HG03460 (cell line): Measurements from ENCODE around the gene CLCN2.

Source experiments
- ATAC-seq: cut with Tn5 transposase; IDR thresholded peaks from one replicate; pipeline ENCODE4 v1.9.1; 2021; ENCODE audit not compliant: unreplicated experiment

Gene CLCN2

GRCh38 chr3:184332370-184333090 is 28.9 kb downstream of the CLCN2 start:
- no peak for ATAC-seq

DNA sequence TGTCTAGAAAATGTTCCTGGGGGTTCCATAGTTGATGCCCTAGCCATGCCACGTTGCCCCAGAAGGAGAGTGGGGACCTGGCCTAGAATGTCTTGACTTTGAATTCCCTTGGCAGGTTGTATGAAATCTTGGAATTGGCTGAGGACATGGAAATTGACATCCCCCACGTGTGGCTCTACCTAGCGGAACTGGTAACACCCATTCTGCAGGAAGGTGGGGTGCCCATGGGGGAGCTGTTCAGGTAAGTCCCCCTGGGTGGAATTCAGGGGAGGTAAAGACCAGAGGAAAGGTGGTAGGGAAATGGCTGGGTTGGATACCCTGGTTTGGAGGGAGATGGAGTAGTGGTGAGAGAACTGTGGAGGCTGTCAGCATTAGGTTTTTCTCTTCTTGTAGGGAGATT is 32.9 kb downstream of the CLCN2 start:
- no peak for ATAC-seq

DNA sequence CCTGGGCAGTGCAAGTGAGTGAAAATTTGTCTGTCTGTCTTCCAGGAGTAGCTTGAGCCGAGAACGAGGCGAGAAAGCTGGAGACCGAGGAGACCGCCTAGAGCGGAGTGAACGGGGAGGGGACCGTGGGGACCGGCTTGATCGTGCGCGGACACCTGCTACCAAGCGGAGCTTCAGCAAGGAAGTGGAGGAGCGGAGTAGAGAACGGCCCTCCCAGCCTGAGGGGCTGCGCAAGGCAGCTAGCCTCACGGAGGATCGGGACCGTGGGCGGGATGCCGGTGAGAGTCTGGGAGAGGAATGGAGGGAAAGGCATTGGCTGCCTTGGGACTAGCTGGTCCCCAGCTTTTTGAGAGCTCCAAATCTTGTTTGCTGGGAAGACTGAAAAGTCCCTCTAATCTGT is 34.2 kb downstream of the CLCN2 start:
- ATAC-seq = no peak

GRCh38 chr3:184325715-184326369 is 35.6 kb downstream of the CLCN2 start:
- no peak for ATAC-seq

DNA sequence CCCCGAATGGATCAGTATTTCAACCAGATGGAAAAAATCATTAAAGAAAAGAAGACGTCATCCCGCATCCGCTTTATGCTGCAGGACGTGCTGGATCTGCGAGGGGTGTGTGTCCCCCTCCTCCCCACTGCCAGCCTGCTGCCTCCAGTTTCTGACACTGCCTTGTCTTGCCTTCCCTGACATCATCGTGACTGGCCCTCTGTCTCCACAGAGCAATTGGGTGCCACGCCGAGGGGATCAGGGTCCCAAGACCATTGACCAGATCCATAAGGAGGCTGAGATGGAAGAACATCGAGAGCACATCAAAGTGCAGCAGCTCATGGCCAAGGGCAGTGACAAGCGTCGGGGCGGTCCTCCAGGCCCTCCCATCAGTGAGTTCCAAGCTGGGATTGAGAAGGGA is 36.1 kb downstream of the CLCN2 start:
- no peak for ATAC-seq

DNA sequence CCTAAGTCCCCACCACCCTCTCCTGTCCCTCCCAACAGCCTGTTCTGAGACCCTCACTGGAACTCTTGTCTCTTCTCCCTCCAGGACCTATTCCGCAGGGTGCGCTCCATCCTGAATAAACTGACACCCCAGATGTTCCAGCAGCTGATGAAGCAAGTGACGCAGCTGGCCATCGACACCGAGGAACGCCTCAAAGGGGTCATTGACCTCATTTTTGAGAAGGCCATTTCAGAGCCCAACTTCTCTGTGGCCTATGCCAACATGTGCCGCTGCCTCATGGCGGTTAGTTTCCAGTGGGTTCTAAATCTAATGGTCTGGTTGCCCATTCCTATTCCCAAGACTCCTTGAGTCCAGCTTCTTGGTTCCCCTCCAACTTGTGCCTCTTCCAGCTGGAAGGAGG is 37.7 kb downstream of the CLCN2 start:
- no peak for ATAC-seq

- no peak for ATAC-seq
Observed at GRCh38 chr3:184322731-184323487, 38.5 kb downstream of the CLCN2 start.

GRCh38 chr3:184321666-184322065 is 39.7 kb downstream of the CLCN2 start:
- no peak for ATAC-seq

DNA sequence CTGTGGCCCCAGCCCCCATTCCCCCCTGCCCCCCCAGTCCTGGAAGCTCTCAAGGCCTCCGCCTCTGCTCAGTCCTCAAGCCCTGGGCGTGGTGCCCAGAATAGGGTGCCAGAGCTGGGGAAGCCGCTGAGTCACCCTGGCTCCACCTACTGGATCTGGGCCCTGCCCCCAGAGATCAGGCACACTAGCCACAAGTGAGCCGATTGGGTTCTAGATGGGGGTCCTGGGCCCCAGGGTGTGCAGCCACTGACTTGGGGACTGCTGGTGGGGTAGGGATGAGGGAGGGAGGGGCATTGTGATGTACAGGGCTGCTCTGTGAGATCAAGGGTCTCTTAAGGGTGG is 41.3 kb downstream of the CLCN2 start:
- ATAC-seq = no peak

DNA sequence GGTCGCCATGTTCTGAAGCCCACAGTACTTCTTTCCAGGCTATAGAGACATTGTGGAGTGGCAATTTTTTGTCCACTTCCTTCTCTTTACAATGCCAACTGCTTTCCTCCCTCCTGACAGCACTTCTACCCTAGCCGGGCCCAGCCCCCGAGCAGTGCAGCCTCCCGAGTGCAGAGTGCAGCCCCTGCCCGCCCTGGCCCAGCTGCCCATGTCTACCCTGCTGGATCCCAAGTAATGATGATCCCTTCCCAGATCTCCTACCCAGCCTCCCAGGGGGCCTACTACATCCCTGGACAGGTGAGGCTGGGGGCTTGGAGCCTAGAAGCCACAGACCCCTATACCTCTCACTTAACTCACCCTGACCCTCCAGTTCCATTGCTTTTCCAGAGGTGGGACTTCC is 44.2 kb downstream of the CLCN2 start:
- no peak for ATAC-seq

GRCh38 chr3:184316792-184317191 is 44.6 kb downstream of the CLCN2 start:
- no peak for ATAC-seq

- no peak for ATAC-seq
Observed at GRCh38 chr3:184315871-184316661, 45.3 kb downstream of the CLCN2 start.

GRCh38 chr3:184315543-184315867 is 45.9 kb downstream of the CLCN2 start:
- ATAC-seq = peak; percentile 9

DNA sequence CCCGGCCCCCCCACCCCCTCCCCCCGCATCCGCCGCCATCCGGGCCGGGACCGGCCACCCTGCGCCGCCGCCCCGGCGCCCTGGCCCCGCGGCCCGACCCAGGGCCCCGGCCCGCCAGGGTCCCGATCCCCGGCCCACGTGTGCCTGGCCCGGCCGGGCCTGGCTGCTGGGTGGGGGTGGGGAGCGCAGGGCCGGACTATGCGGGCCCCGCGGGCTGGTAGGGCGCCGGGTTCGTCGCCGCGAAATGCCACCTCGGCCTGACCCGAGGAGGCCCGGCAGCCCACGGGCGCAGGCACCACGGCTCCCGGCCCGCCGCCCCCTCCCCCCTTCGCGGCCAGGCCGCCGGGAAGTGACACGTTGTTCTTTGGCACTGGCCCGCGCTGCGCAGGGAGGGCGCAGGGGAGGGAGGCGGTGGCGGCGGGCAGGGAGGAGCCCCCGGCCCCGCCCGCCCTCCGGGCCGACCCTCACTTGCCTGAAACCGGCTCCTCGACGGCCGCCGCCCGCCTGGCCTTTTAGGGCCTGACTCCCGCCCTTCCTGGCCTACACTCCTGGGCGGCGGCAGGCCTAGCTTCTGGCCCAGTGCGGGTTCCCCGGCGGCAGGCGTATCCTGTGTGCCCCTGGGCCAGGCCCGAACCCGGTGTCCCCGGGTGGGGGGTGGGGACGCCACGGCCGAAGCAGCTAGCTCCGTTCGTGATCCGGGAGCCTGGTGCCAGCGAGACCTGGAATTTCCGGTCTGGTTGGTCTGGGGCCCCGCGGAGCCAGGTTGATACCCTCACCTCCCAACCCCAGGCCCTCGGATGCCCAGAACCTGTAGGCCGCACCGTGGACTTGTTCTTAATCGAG is 46.5 kb downstream of the CLCN2 start:
- ATAC-seq = peak; percentile 33

- peak; percentile 86 for ATAC-seq
Observed at GRCh38 chr3:184314363-184314699, 47.1 kb downstream of the CLCN2 start, which contains the start of gene EIF4G1. Gene EIF4G1, plus strand, starts transcription at chr3:184314606. Its CDS starts 1,191 bp downstream, at chr3:184315797.

DNA sequence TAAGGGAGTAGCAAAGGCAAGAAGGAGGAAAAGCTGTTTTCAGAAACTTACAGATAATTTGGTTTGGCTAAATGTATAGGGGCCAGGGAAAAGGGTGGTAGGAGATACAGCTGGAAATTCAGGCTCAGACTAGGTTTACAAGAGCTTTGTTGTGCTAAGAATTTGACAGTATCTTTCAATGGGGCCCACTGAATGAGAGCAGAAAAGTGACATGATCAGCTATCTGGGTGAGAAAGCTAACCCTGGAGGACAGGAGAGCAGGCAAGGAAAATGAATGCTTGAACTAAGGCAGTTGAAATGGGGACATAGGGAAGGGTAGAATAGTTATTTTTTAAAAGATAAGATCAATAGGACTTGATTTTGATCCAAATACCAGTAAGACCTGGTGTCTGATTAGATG is 49.8 kb downstream of the CLCN2 start:
- no peak for ATAC-seq

DNA sequence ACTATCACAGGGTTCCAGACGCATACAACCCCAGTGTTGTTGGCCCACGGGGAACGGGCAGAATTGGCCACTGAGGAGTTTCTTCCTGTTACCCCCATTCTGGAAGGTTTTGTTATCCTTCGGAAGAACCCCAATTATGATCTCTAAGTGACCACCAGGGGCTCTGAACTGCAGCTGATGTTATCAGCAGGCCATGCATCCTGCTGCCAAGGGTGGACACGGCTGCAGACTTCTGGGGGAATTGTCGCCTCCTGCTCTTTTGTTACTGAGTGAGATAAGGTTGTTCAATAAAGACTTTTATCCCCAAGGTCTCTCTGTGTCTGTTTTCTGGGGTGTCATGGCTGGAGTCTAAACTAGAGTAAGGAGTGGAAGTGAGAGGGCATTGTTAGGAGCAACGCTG is 52.7 kb downstream of the CLCN2 start:
- ATAC-seq = no peak

DNA sequence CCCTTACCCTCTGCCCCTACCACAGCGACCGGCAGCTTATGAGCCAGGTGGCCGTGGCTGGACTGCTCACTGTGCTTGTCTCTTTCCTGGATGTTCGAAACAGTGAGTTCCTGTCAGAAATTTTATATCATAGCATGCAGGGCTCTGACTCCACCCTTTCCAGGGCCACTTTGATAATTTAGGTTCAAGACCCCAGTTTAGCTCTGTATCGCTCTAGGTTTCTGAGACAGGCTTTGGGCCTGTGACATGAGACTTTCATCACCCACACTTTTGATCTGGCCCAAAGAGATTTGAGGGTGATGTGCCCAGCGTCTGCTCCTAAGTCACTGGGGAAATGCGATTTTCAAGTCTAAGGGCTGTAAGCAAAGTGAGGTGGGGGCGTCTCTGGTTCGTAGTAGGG is 53.5 kb downstream of the CLCN2 start:
- no peak for ATAC-seq

DNA sequence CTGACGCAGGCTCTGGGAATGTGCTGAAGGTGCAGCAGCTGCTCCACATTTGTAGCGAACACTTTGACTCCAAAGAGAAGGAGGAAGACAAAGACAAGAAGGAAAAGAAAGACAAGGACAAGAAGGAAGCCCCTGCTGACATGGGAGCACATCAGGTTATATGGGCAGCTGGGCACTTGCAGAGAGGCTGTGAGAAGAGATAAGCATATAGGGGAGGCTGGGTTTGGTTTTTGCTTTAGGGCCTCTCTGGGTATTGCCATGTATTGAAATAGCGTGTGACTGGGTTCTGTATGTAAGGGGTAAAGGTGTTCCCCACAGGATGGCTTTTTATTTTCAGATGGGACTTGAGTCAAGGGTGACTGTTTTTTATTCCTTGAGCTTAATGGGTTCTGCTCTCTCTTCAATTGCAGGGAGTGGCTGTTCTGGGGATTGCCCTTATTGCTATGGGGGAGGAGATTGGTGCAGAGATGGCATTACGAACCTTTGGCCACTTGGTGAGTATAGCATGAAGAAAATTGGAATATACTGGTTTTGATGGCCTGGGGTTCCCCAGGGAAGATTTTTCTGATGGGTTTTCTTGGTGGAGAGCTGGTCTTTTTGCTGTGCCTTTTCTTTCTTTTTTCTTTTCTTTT is 54.9 kb downstream of the CLCN2 start:
- no peak for ATAC-seq

DNA sequence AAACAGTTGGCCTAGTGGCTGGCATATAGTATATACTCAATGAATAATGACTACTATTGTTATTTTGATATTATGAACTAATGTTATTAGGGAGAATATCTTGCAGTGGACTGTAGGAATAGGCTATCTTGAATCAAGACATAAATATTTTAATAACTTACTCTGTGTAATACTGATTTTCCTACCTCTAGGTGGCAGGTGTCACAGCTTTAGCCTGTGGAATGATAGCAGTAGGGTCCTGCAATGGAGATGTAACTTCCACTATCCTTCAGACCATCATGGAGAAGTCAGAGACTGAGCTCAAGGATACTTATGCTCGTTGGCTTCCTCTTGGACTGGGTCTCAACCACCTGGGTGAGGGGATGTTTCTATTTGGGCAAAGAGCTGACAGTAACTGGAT is 55.8 kb downstream of the CLCN2 start:
- ATAC-seq = no peak
